ENCODE measurements around the gene TRABD2B.

GRCh38 chr1:47819574-47819888 lies 177.7 kb downstream of the TRABD2B start:
- TF ChIP-seq CTCF (IDR thresholded peaks at IDR 0.05) (no peak), POLR2A (IDR thresholded peaks at IDR 0.05) (no peak)
